PC-3 (cell line): ENCODE data around the gene IGFL2.

Source experiments
- EZH2 ChIP-seq: fragments of 300-600 bp; sonication (generic); IDR thresholded peaks from one replicate; pipeline ENCODE4 v1.6.1; 2017; ENCODE audit warnings: antibody characterized with exemption, mild to moderate bottlenecking, low read length; ENCODE audit not compliant: unreplicated experiment
- TF ChIP-seq, protein P1 (sequence below): fragments of 300-600 bp; sonication (generic); conservative IDR thresholded peaks from 2 replicates; pipeline ENCODE4 v1.5.1; 2017; ENCODE audit warnings: antibody characterized with exemption, low read depth, mild to moderate bottlenecking, low read length

DNA sequence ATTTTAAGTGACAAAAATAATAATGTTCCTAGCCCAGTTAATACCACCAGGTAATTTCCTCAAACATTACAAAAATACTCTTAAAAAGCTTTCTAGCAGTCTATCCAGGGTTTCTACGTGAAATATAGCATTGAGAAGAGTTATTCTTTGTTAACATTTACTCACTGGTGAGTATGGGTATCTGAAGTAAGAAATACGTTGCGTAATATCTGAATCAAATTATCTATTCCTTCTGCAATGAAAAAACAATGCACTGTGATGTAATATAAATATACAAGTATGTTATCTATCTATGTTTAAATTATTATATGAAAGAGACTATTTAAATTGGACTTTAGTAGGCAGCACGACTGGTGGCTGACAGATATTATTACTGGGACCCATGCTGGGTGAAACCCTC, 5.7 kb upstream of the IGFL2 start:
- TF ChIP-seq, protein P1, sequence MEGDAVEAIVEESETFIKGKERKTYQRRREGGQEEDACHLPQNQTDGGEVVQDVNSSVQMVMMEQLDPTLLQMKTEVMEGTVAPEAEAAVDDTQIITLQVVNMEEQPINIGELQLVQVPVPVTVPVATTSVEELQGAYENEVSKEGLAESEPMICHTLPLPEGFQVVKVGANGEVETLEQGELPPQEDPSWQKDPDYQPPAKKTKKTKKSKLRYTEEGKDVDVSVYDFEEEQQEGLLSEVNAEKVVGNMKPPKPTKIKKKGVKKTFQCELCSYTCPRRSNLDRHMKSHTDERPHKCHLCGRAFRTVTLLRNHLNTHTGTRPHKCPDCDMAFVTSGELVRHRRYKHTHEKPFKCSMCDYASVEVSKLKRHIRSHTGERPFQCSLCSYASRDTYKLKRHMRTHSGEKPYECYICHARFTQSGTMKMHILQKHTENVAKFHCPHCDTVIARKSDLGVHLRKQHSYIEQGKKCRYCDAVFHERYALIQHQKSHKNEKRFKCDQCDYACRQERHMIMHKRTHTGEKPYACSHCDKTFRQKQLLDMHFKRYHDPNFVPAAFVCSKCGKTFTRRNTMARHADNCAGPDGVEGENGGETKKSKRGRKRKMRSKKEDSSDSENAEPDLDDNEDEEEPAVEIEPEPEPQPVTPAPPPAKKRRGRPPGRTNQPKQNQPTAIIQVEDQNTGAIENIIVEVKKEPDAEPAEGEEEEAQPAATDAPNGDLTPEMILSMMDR, result no peak
- TF ChIP-seq EZH2, result no peak
